H9 (cell line): ENCODE data around the gene PARD3. TPM values are rescaled to one million over a fixed set of nuclear protein-coding genes. Genes with fewer than 3 reads are reported as not detected.

Experiments used
- DNase-seq: peaks from one replicate; pipeline ENCODE4 v3.0.0-alpha.2; 2017
- H2AFZ ChIP-seq: one replicate; pipeline ENCODE4 v1.6.1; 2013; ENCODE audit warnings: mild to moderate bottlenecking, low read length, control low read depth, moderate library complexity
- H2AK5ac ChIP-seq: 2 replicates; pipeline ENCODE4 v1.6.1; 2013; ENCODE audit warnings: low read length, control low read depth, mixed read lengths; ENCODE audit not compliant: insufficient read length
- H2BK120ac ChIP-seq: one replicate; pipeline ENCODE4 v1.6.1; 2013; ENCODE audit warnings: low read depth, mild to moderate bottlenecking, low read length, control low read depth, inconsistent platforms; ENCODE audit not compliant: poor library complexity, severe bottlenecking
- H2BK12ac ChIP-seq: 2 replicates; pipeline ENCODE4 v1.6.1; 2013; ENCODE audit warnings: low read length, control low read depth, mixed read lengths, low read depth; ENCODE audit not compliant: insufficient read length
- H2BK15ac ChIP-seq: 2 replicates; pipeline ENCODE4 v1.6.1; 2013; ENCODE audit warnings: low read depth, low read length, control low read depth
- H2BK20ac ChIP-seq: one replicate; pipeline ENCODE4 v1.6.1; 2013; ENCODE audit warnings: low read depth, mild to moderate bottlenecking, low read length, control low read depth, inconsistent platforms; ENCODE audit not compliant: poor library complexity, severe bottlenecking
- H2BK5ac ChIP-seq: 2 replicates; pipeline ENCODE4 v1.6.1; 2013; ENCODE audit warnings: low read length, control low read depth, mixed read lengths; ENCODE audit not compliant: insufficient read length
- H3K14ac ChIP-seq: 2 replicates; pipeline ENCODE4 v1.6.1; 2013; ENCODE audit warnings: low read length, control low read depth; ENCODE audit not compliant: insufficient read depth
- H3K18ac ChIP-seq: 2 replicates; pipeline ENCODE4 v1.6.1; 2013; ENCODE audit warnings: low read depth, mild to moderate bottlenecking, mixed read lengths, low read length, control low read depth; ENCODE audit not compliant: insufficient read length
- H3K23ac ChIP-seq: 2 replicates; pipeline ENCODE4 v1.6.1; 2013; ENCODE audit warnings: low read length, control low read depth, mixed read lengths, low read depth; ENCODE audit not compliant: insufficient read length
- H3K23me2 ChIP-seq: 2 replicates; pipeline ENCODE4 v1.6.1; 2013; ENCODE audit warnings: low read depth, mild to moderate bottlenecking, mixed read lengths, low read length, control low read depth; ENCODE audit not compliant: insufficient read length, poor library complexity, severe bottlenecking
- H3K27ac ChIP-seq: 2 replicates; pipeline ENCODE4 v1.5.1; 2013; ENCODE audit warnings: low read length, control low read depth, mixed read lengths, low read depth; ENCODE audit not compliant: insufficient read length
- H3K27me3 ChIP-seq: 2 replicates; pipeline ENCODE4 v1.6.1; 2013; ENCODE audit warnings: low read length, control low read depth, inconsistent platforms; ENCODE audit not compliant: insufficient read depth
- H3K4ac ChIP-seq: 2 replicates; pipeline ENCODE4 v1.6.1; 2013; ENCODE audit warnings: low read depth, mild to moderate bottlenecking, control low read depth, inconsistent platforms, low read length, moderate library complexity
- H3K4me1 ChIP-seq: 2 replicates; pipeline ENCODE4 v1.6.1; 2013; ENCODE audit warnings: low read length, control low read depth, inconsistent platforms; ENCODE audit not compliant: insufficient read depth
- H3K4me2 ChIP-seq: 2 replicates; pipeline ENCODE4 v1.6.1; 2013; ENCODE audit warnings: low read length, control low read depth, mixed read lengths; ENCODE audit not compliant: insufficient read length, insufficient read depth
- H3K56ac ChIP-seq: 2 replicates; pipeline ENCODE4 v1.6.1; 2013; ENCODE audit warnings: low read depth, mild to moderate bottlenecking, mixed read lengths, low read length, control low read depth; ENCODE audit not compliant: insufficient read length
- H3K79me1 ChIP-seq: 2 replicates; pipeline ENCODE4 v1.6.1; 2013; ENCODE audit warnings: low read depth, mild to moderate bottlenecking, moderate library complexity, low read length, control low read depth, inconsistent platforms; ENCODE audit not compliant: insufficient read depth, poor library complexity, severe bottlenecking
- H3K79me2 ChIP-seq: 2 replicates; pipeline ENCODE4 v1.6.1; 2013; ENCODE audit warnings: low read length, control low read depth, inconsistent platforms; ENCODE audit not compliant: insufficient read depth
- H3K9ac ChIP-seq: 2 replicates; pipeline ENCODE4 v1.6.1; 2013; ENCODE audit warnings: low read length, control low read depth, mixed read lengths; ENCODE audit not compliant: insufficient read length; ENCODE audit errors: extremely low read depth
- H3K9me3 ChIP-seq: one replicate; pipeline ENCODE4 v1.6.1; 2013; ENCODE audit warnings: low read depth, low read length, inconsistent platforms; ENCODE audit not compliant: control insufficient read depth
- H3T11ph ChIP-seq: one replicate; pipeline ENCODE4 v1.6.1; 2013; ENCODE audit warnings: mild to moderate bottlenecking, low read length, control low read depth, inconsistent platforms
- H4K20me1 ChIP-seq: one replicate; pipeline ENCODE4 v1.6.1; 2013; ENCODE audit not compliant: control insufficient read depth, insufficient read length, insufficient read depth
- H4K5ac ChIP-seq: 2 replicates; pipeline ENCODE4 v1.6.1; 2013; ENCODE audit warnings: low read depth, mild to moderate bottlenecking, mixed read lengths, low read length, control low read depth; ENCODE audit not compliant: insufficient read length
- H4K8ac ChIP-seq: replicated peaks from 2 replicates; pipeline ENCODE4 v1.6.1; 2013; ENCODE audit warnings: low read length, control low read depth, mixed read lengths, low read depth; ENCODE audit not compliant: insufficient read length
- H4K91ac ChIP-seq: 2 replicates; pipeline ENCODE4 v1.6.1; 2013; ENCODE audit warnings: low read depth, mild to moderate bottlenecking, moderate library complexity, mixed read lengths, low read length, control low read depth; ENCODE audit not compliant: insufficient read length
- H3K27ac Mint-ChIP-seq, 3 experiments: 2 replicates in 2 of 3; 3 replicates in 1 of 3; pipeline ENCODE4 v1.8.0; 2020 to 2021; ENCODE audit warnings: mixed read lengths in 3 of 3, mild to moderate bottlenecking in 1 of 3, moderate library complexity in 1 of 3
- H3K27me3 Mint-ChIP-seq: 2 replicates; pipeline ENCODE4 v1.8.0; 2021; ENCODE audit warnings: low read depth, mild to moderate bottlenecking, moderate library complexity, mixed read lengths
- H3K36me3 Mint-ChIP-seq, 3 experiments: 2 replicates in 2 of 3; 3 replicates in 1 of 3; pipeline ENCODE4 v1.8.0; 2020 to 2021; ENCODE audit warnings: low read depth in 3 of 3, mixed read lengths in 3 of 3; ENCODE audit not compliant: insufficient read depth in 1 of 3
- H3K4me1 Mint-ChIP-seq, 2 experiments: 2 replicates each; pipeline ENCODE4 v1.8.0; 2020; ENCODE audit warnings: mixed read lengths in 2 of 2
- H3K4me3 Mint-ChIP-seq, 2 experiments: 2 replicates in 1 of 2; 3 replicates in 1 of 2; pipeline ENCODE4 v1.8.0; 2020 to 2021; ENCODE audit warnings: mild to moderate bottlenecking in 2 of 2, mixed read lengths in 2 of 2, moderate library complexity in 1 of 2
- H3K9me3 Mint-ChIP-seq, 2 experiments: 2 replicates in 1 of 2; 3 replicates in 1 of 2; pipeline ENCODE4 v1.8.0; 2020; ENCODE audit warnings: mild to moderate bottlenecking in 2 of 2, mixed read lengths in 2 of 2, moderate library complexity in 1 of 2
- CTCF ChIP-seq: fragments of 200-600 bp; sonication (generic); conservative IDR thresholded peaks from 3 replicates; pipeline ENCODE4 v1.8.0; 2021; ENCODE audit warnings: antibody characterized with exemption, mild to moderate bottlenecking
- WGBS: extraction: QIAGEN DNeasy Blood & Tissue Kit; methylation state at CpG from one replicate; pipeline ENCODE4 v1.1.7; 2013; ENCODE audit warnings: missing lambda C conversion rate, low lambda C conversion rate, mixed read lengths; ENCODE audit not compliant: insufficient read length; ENCODE audit errors: extremely low coverage; 5-methylcytosine and 5-hydroxymethylcytosine counted together
- total RNA-seq: library from RNA; stranded (reverse); gene quantifications from 2 replicates; pipeline ENCODE4 v1.2.1, GENCODE V29; 2021

The PARD3 gene
- total RNA-seq, 1 experiment from 2014 or later, result 44.7 TPM

DNA sequence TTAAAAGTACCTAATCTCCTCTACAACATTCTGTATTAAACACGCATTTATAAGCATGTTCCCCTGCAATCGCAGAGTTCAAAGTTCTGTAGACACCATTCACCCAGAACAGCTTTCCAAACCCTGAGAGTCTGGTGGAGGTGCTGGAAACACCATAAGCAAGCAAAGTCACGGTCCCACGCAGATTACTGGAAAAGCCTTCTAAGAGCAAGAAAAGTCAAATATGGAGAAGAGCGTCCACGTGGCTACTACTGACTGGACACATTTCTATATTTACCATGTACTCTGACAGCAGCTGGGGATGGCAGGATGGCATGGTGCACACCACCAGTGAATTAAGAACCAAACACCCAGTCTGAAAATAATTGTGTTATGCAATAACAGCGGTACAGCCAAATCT lies 97.7 kb downstream of the PARD3 start:
- H3T11ph ChIP-seq, result no peak overlapping the region
- WGBS, result no CpG with 5 or more reads among the region's 7 CpGs
- no peak overlapping the region for H4K5ac ChIP-seq
- no peak for DNase-seq
- TF ChIP-seq CTCF, result no peak
- H4K91ac ChIP-seq, result no peak overlapping the region
- H2AFZ ChIP-seq, result no peak overlapping the region
- no peaks in the 10 kb centered on the region for H4K20me1 ChIP-seq
- no peak overlapping the region for H2BK120ac ChIP-seq
- no peak overlapping the region for H4K8ac ChIP-seq
- peaks cover 13% of the 10 kb centered on the region; the same call in 1 of the 2 replicates for H3K79me2 ChIP-seq
- H3K23me2 ChIP-seq, result no peaks in the 10 kb centered on the region
- no peak overlapping the region for H2AK5ac ChIP-seq
- no peak overlapping the region for H3K4ac ChIP-seq
- peaks cover 8 to 10% of the 10 kb centered on the region in 2 experiments for H3K4me1 Mint-ChIP-seq
- no peak overlapping the region for H2BK5ac ChIP-seq
- no peaks in the 10 kb centered on the region for H3K27me3 ChIP-seq
- no peak overlapping the region for H3K4me3 Mint-ChIP-seq
- peaks cover 19% of the 10 kb centered on the region for H3K79me1 ChIP-seq
- no peak overlapping the region for H3K27ac ChIP-seq
- no peak overlapping the region for H3K14ac ChIP-seq
- no peak overlapping the region for H3K27ac Mint-ChIP-seq
- H3K4me2 ChIP-seq, result no peak overlapping the region
- no peaks in the 10 kb centered on the region for H3K27me3 Mint-ChIP-seq
- no peak overlapping the region for H2BK12ac ChIP-seq
- H2BK20ac ChIP-seq, result no peak overlapping the region
- no peak overlapping the region for H3K56ac ChIP-seq
- H3K18ac ChIP-seq, result no peak overlapping the region
- no peak overlapping the region for H2BK15ac ChIP-seq
- no peaks in the 10 kb centered on the region for H3K9me3 ChIP-seq
- no peak overlapping the region for H3K23ac ChIP-seq
- H3K9ac ChIP-seq, result no peak overlapping the region
- H3K9me3 Mint-ChIP-seq, result no peaks in the 10 kb centered on the region
- H3K36me3 Mint-ChIP-seq, result no peaks in the 10 kb centered on the region
- H3K4me1 ChIP-seq, result peaks cover under 1% of the 10 kb centered on the region; the same call in 1 of the 2 replicates
